Kidney glomerular epithelial cell (primary cell): ENCODE results near the gene KIF3A.
A peak's percentile ranks its signal among the peaks of the same experiment; 100 is the strongest.
"Not testable (repeated sequence)": the region's sequence is repeated elsewhere in the genome, so short reads cannot be mapped to it uniquely, and the experiment has no call there.

Source experiments
- DNase-seq: peaks from one replicate; lab custom pipeline; 2025; lab: John Stamatoyannopoulos, UW

The KIF3A gene

DNA sequence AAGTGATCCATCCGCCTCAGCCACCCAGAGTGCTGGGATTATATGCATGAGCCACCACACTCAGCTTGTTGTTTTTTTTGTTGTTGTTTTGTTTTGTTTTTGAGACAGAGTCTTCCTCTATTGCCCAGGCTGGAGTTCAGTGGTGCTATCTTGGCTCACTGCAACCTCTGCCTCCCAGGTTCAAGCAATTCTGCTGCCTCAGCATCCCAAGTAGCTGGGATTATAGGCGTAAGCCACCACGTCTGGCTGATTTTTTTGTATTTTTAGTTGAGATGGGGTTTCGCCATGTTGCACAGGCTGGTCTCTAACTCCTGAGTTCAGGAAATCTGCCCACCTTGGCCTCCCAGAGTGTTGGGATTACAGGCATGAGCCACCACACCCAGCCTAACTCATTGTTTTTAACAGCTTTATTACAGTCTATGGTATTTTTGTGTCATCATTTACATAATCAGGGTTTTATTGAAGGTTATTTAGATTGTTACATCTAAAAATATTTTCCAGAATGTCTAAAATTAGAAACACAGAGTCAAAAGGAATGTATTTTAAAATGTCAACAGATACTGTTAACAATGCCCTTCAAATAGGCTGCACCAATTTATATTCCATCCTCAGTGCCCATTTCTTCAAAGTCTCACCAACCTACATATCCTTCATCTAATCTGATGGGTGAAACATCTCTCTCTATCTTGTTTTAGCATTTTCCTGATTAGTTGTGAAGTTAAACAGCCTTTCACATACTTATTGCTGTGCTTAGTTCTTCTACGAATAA is 18.6 kb downstream of the KIF3A start:
- DNase-seq = no peak

DNA sequence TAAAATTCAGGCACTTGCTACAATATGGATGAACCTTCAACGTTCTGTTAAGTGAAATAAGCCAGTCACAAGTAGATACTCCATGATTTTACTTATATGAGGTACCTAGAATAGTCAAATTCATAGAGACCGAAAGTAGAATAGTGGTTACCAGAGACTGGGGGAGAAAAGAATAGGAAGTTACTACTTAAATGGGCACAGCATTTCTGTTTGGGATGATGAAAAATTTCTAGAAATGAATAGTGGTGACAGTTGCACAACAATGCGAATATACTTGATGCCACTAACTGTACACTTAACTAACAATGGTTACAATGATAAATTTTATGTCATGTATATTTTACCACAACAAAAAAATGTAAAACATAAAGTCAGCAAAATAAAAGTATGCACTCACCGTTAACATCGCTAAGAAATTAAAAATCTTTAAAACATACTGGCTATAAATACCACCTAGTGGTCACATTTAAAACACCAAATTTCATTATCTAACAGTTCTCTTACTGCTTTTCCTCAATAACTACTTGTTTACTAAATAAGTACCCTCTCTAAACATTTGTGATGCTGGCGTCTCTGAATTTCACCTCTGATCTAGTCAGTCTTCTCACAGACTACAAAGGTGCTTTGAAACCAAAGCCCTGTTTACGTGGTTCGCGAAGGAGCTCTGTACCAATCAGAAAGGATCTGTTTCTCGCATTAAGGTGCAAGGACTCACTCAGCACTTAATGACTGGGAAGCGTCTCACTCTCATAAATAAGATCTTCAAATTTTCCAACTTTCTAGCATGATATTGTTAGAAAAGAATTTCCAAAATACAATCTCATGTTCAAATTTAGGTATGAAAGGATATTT is 22.7 kb downstream of the KIF3A start:
- DNase-seq = peak; percentile 11

DNA sequence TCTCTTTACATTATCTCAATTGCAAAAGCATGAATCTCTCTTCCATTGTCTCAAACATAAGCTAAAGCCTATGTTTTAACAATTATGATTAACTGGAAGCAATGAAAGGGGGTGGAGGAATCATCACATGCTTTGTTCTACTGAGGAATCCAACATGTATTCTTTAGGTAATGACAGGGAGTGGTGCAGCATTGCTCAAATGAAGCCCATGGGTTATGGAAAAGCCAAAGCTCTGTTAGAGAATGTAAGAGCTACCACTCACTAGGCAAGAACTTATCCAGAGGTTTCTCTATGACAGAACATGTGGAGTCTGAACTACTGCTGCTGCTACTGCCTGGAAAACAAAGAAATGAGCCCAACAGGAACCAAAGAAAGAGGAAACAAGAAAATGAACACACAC is 28.7 kb downstream of the KIF3A start:
- no peak for DNase-seq

DNA sequence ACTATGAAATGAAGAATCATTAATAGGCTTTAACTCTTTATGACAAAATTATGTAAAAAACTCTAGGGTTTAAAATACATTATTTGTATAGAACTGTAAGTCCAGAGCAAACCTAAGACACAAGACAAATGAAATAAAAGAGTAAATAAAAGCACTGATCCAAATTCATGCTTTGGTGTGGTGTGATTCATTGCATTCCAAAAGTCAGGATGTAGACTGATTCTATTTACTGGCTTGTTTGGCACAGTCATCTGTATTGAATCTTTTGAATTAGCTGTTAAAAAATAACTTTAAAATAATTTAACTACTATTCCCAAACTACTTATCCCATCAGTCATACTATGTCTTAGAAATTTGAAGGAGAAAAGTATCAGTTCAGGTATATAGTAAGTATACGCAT is 32.5 kb downstream of the KIF3A start:
- DNase-seq = peak; percentile 43

DNA sequence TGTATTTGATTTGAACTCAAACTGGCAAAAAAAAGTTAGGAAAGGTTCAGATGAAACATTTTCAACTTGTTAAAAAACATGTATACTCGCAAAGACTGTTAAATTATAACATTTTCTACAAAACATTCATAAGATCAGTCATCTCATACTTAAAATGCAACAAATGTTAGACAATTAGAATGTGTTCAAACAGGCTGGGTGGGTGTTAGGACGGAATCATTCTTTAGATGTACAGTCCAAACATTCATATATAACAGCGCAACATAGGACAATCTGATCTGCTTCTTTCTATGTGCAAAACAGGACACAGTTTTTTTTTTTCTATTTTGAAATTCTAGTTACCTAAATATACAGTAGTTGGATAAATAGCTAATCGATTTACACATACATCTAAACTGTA is 41.4 kb downstream of the KIF3A start:
- no peak for DNase-seq

DNA sequence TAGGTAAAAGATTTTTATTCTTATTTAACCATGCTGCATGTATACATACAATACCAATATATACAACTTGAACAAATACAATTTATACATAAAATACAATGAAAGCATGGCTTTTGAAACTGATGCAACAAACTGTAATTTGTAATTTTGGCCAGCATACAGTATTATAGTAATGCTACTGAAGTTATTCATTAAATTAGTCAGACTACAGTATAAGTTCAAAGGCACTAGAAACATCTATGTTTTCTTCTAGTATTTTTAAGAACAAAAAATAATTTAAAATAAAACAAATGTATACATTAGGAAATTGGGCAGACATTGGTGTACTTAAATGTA is 44.7 kb downstream of the KIF3A start:
- no peak for DNase-seq

DNA sequence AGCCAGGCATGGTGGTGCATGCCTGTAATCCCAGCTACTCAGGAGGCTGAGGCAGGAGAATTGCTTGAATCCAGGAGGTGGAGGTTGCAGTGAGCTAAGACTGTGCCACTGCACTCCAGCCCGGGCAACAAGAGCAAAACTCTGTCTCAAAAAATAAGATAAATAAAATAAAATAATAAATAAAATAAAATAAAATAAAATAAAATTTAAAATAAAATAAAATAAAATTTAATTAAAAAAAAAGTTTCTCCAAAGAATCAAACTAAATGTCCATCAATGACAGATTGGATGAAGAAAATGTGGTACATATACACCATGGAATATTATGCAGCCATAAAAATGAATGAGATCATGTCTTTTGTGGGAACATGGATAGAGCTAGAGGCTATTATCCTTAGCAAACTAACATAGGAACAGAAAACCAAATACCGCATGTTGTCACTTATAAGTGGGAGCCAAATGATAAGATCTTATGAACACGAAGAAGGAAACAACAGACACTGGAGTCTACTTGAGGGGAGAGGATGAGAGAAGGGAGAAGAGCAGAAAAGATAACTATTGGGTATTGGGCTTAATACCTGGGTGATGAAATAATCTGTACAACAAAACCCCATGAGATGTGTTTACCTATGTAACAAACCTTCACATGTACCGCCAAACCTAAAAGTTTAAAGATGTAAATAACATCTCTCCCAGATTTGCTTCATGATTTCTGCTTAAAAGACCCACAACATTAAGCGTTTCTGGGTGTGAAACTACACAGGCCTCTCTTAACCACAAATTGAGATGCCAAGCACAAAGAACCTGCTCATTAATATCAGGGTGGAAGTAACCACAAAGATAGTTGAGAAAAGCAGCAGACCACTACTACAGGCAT is 45.4 kb downstream of the KIF3A start:
- DNase-seq = not testable (repeated sequence)

DNA sequence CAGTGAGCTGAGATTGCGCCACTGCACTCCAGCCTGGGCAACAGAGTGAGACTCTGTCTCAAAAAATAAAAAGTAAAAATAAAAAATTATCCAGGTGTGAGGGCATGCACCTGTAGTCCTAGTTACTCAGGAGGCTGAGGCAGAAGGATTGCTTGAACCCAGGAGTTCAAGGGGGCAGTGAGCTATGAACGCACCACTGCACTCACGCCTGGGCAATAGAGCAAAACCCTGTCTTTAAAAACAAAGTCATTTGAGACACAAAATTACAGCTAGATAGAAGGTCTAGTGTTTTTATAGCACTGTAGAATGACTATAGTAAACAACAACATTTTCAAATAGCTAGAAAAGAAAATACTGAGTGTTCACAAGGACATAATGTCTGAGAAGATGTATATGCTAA is 47.2 kb downstream of the KIF3A start:
- DNase-seq = no peak

DNA sequence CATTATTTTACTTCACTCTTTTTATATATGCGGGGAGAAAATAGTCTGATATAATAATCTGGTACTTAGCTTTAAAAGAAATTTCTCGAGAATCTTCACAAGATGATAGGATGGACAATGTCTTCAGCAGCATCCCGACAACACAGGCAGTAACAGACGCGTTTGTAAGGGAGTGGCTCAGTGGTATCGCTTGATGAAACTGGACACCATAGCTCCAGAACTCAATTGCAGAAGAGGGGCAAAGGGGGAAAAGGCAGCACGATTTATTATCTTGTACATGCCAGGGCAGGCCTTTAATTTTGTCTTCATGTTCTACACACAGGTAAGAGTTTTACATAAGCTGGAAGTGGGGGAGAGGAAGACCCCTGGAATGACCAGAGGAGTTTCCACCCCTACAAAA is 47.8 kb downstream of the KIF3A start:
- no peak for DNase-seq

DNA sequence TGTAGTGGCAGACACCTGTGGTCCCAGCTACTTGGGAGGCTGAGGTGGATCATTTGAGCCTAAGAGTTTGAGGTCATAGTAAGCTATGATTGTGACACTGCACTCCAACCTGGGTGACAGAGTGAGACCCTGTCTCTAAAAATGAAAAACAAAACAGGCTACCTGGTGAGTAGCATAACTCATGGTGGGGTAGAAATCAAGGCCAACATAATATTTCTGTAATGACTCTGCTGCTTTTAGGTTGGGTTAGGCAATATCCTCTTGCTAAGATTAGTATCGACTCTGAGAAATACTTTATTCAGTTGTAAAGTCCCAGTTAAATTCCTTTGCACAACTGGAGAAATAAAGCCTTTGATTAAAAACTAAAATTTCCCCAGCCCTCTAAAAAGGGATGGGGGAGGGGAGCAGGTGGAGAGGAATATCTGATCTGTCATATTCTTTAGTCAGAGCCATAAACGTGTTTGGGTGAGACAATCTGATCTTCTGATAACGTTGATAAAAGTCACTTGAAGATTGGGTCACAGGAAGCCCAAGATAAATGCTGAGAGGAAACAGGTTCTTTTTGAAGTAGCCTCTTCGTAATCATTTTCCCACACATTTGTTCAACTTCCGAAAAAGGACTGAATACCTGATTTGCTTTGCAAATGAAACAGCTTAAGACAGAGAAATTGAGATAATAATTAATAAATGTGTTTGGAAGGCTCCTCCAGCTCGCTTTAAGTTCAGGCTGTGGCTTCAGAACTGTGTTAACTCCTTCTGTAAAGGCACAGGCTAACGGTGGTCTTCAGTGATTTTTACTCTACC is 48.6 kb downstream of the KIF3A start:
- DNase-seq = no peak

DNA sequence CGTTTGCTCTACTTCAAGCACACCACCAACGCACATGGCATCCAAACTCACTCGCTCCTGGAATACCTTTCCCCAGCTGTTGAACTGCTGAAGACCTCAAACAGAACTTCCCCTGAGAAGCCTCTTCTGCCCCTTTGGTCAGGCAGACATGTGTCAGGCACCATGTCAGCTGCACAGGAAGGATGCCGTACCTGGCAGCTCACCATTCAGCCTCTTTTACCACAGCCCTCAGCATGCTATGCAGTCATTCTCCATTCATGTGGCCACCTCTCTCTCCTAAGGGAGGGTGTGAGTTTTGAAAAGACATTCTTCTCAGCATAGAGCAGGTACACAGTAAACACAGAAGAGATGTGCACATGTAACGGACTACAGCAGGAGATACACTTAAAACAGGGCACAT is 49.4 kb downstream of the KIF3A start:
- no peak for DNase-seq

DNA sequence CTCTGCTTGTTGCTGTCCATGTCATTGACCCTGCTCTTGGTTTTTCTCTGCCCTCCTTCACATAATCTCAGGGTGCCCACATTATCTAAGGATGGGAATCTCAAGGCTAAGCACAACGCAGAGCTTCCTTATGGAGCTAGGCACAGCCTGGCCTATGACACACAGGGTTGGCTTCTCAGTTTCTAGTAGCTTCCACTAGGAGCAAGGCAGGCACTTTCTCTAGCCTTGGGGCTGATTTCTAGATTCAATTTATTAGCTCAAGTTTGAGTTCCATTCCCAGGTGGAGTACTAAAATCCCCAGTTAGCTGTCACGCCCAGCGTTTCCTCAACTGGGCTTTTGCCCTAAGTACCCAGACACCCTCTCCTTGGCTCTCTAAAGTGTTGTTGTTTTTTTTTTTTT is 51.2 kb downstream of the KIF3A start:
- no peak for DNase-seq

DNA sequence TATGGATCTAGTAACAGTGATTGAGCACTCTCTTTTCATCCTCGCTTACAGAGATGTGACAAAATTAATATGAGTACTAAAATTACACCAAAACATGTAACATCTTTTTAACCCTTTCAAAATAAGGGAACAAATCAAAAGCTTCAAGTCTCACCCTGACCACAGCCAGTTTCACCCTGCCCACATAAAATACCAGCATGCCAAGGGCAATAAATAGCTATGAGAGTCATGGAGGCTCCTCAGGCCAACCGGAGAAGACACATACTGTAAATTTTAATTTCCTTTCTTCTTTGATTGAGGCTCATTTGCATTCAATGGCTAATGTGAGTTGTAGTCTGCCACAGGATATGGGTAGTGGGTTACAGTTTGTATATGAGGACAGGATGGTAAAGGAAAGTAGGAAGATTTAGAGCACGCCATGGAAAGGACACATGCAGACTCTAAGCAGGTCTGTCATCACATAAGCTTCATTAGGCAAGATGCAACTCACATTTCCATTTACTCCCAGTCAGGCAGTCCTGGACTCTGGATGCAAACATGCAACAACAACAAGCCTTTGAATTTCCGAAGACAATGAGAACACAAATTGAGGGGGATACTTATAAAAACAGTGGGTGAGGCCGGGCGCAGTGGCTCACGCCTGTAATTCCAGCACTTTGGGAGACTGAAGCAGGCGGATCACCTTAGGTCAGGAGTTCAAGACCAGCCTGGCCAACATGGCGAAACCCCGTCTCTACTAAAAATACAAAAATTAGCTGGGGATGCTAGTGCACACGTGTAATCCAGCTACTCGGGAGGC is 52.2 kb downstream of the KIF3A start:
- no peak for DNase-seq

DNA sequence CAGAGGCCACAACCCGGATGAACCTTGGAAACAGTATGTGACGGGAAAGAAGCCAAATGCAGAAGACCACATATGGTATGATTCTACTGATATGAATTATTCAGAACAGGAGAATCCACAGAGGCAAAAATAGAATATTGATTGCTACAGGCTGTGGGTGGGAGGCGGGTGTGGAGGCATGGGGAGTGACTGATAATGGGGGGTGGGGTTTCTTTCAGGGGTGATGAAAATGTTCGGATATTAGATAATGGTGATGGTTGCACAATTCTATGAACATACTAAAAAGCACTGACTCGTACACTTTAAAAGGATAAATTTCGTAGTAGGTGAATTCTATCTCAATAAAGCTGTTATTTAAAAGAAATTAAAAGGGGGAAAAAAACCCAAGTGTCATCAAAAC is 52.9 kb downstream of the KIF3A start:
- no peak for DNase-seq

DNA sequence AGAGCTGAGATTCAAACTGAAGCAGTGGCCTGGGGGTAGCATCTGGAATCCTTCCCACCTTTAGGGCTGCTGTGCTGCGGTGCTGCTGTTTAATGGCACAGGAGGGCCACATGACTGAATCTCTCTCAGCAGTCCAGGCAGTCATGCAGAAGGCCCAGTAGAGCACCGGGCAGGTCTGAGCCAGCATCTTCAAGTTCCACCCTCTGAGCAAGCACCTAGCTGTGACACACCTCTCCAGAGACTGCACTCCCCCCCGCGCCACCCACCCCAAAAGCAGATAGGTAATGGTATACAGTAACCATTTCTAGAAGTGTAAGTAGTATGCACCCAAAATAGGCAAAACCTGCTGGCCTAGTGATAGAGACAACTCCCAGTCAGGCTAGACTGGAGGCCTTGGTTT is 55.4 kb downstream of the KIF3A start:
- no peak for DNase-seq

DNA sequence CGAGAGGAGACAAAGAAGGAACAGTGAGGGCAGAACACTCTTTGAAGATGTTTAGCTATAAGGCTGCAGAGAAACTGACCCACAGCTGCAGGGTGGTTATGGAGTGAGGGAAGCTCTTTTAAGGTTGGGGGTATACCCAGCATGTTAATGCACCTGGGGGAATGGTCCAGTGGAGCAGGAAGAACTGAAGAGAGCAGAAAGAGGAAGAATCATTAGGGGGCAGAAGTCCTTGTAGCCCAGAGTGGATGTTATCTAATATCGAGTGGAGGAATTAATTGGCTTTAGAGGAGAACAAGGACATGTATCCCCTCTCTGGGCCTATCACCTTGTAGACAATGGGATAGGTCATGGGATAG is 55.9 kb downstream of the KIF3A start:
- no peak for DNase-seq

DNA sequence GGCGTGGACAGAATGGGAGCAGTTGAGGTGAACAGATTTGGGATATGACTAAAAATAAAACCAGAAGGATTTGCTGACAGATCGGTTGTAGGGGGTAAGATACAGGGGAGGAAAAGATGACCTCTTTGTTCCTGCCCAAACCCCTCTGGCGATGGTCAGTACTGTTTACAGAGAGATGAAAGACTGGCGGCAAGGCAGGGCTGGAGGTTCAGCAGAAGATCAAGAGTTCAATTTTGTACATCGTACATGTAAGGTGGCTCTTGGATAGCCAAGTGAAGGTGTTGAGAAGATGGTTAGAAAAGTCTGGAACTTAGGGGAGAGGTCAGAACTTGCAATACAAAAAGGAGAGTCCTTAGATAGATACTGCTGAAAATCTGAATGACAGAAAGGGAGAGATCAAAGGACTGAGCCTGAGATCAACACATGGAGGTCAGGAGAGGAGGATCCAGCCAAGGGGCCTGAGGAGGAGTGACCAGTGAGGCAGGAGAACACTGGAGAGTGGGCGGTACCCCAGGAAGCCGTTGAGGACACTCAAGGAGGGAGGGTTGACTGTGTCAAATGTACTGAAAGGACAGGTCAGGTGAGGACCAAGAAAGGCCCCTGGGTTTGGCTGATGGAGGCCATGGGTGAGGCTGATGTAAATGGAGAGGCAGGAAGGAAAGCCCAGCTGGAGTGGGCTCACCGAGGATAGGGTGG is 56.4 kb downstream of the KIF3A start:
- DNase-seq = no peak

DNA sequence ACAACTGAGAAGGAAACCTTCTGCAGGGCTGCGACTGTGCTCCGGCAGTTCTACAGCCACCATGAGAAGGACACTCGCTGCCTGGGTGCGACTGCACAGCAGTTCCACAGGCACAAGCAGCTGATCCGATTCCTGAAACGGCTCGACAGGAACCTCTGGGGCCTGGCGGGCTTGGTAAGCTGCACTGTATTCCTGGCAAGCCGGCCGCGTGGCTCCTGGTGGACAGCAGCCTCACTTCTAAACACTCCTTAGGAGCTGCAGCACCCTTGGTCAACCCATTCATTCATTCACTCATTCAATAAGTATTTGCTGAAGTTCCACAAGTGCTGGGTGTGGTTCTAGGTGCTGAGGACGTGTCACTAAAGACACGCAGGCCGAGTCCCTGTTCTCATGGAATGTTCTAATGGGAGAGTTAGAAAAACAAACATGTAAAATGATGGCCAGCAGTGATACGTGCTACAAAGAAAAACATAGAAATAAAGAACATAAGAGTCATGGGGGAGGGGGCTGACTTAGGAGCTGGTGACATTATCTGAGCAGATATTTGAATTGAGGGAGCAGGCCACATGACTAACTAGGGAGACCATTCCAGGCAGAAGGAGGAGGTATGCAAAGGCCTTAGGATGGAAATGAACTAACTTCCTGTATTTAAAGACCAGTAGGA is 57.5 kb downstream of the KIF3A start:
- DNase-seq = no peak

DNA sequence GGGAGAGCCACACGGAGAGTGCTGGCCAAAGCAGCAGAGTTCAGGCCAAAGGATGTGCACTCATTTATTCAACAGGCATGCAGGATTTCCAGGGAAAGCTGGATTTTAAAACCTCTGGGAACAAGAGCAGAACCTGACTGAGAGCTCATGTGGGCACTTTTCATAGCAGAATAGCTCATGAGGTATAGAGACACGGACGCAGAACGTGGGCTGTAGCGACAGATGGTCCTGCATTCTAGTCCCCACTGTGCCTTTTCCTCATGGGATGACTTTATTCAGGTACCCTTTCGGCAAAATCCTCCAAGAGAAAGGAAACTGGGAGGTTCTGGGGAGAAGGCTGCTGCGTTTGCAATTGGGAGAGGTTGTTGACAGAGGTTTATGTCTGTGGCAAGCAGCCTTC is 58.2 kb downstream of the KIF3A start:
- DNase-seq = no peak

DNA sequence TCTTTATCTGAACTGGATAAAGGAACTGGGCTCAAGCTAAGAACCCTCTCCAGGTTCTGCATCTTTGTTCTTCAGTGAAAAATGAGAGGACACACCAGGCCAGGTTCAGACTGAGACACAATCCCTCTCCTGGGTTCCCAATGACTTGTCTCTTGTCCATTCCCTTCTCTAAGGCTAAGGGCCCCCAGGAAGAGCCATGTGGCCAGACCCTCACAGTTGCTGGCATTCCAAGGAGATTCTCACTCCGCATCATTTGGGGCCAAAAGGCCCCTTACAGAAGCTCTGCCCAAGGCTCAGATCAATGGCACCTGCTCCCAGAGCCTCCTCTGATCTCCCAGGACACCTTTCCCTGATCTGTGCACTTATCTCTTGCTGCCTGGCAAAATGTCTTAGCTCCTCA is 58.6 kb downstream of the KIF3A start:
- no peak for DNase-seq
